K562 (cell line): ENCODE measurements around the gene MYO16. TPM values are rescaled to one million over a fixed set of nuclear protein-coding genes. Genes with fewer than 3 reads are reported as not detected.

Experiments
- ATAC-seq: fragments of 200-7000 bp; cut with Tn5 transposase; 3 replicates; pipeline ENCODE4 v1.9.1; 2020; ENCODE audit warnings: moderate library complexity
- BruUV-seq: library from RNA; stranded (reverse); fragments of 400-500 nt; replicated peaks from 2 replicates; lab custom pipeline; 2021; lab: Mats Ljungman, UMichigan
- CTCF ChIA-PET: fragments of 300-600 bp; formaldehyde crosslinking; extraction: SDS; loops from one replicate; lab custom pipeline; 2021; ENCODE audit warnings: low intra/inter-chr PET ratio; lab: Yijun Ruan, JAX
- POLR2A ChIA-PET: fragments of 300-600, 350-650 bp; sonication (Branson Sonifier 250); formaldehyde crosslinking; extraction: SDS; loops from one replicate; lab custom pipeline; 2021; ENCODE audit warnings: antibody characterized with exemption, inconsistent platforms; lab: Yijun Ruan, JAX
- DNase-seq, 4 experiments: peaks; one replicate each; pipeline versions ENCODE4 v3.0.0 to v3.0.0-alpha.2; 2011 to 2018; ENCODE audit warnings: low spot score in 3 of 4, mixed read lengths in 3 of 4; ENCODE audit errors: extremely low read depth in 1 of 4
- FAIRE-seq: peaks from 2 replicates; lab custom pipeline; 2011; peaks lifted over from hg19 to GRCh38; lab: Jason Lieb, UNC
- H2AFZ ChIP-seq: 2 replicates; pipeline ENCODE4 v1.6.0; 2011; ENCODE audit warnings: low read depth, low read length, control low read depth, inconsistent platforms
- H3K27ac ChIP-seq: fragments of 200-600 bp; 3 replicates; pipeline ENCODE4 v1.8.0; 2011; ENCODE audit warnings: low read depth, mild to moderate bottlenecking, control low read depth, inconsistent platforms, low read length, moderate library complexity, mixed read lengths; ENCODE audit errors: extremely low read depth
- H3K27me3 ChIP-seq, 2 experiments: fragments of 300-600 bp in 1 of 2; 2 replicates in 1 of 2; 3 replicates in 1 of 2; pipeline versions ENCODE4 v1.6.0 to v1.8.0; 2011; ENCODE audit warnings: inconsistent platforms in 2 of 2, low read length in 2 of 2, mild to moderate bottlenecking in 1 of 2, mixed read lengths in 1 of 2, moderate library complexity in 1 of 2; ENCODE audit not compliant: control insufficient read depth in 2 of 2, insufficient read depth in 2 of 2
- H3K36me3 ChIP-seq: fragments of 300-600 bp; 3 replicates; pipeline ENCODE4 v1.8.0; 2011; ENCODE audit warnings: mild to moderate bottlenecking, low read length, inconsistent platforms; ENCODE audit not compliant: control insufficient read depth, insufficient read depth
- H3K4me1 ChIP-seq, 2 experiments: fragments of 200-600 bp in 1 of 2; replicated peaks in 1 of 2; 2 replicates in 1 of 2; 3 replicates in 1 of 2; pipeline versions ENCODE4 v1.5.1 to v1.8.0; 2011; ENCODE audit warnings: inconsistent platforms in 2 of 2, low read length in 2 of 2, mild to moderate bottlenecking in 1 of 2, mixed read lengths in 1 of 2, moderate library complexity in 1 of 2; ENCODE audit not compliant: control insufficient read depth in 2 of 2, insufficient read depth in 2 of 2
- H3K4me2 ChIP-seq: 2 replicates; pipeline ENCODE4 v1.6.1; 2011; ENCODE audit warnings: low read length, control low read depth, inconsistent platforms, mixed read lengths; ENCODE audit not compliant: insufficient read depth
- H3K4me3 ChIP-seq: fragments of 200-600 bp; sonication (generic), shearing (Covaris generic); 2 replicates; pipeline ENCODE4 v1.5.1; 2016; ENCODE audit warnings: control low read depth, inconsistent platforms
- H3K79me2 ChIP-seq: fragments of 200-600 bp; 3 replicates; pipeline ENCODE4 v1.8.0; 2011; ENCODE audit warnings: low read length, inconsistent platforms; ENCODE audit not compliant: control insufficient read depth, insufficient read depth
- H3K9ac ChIP-seq, 2 experiments: 2 replicates each; pipeline versions ENCODE4 v1.6.0 to v1.6.1; 2011; ENCODE audit warnings: low read depth in 2 of 2, low read length in 2 of 2, control low read depth in 1 of 2, inconsistent platforms in 1 of 2, mild to moderate bottlenecking in 1 of 2, mixed read lengths in 1 of 2; ENCODE audit not compliant: insufficient read depth in 1 of 2
- H3K9me1 ChIP-seq: one replicate; pipeline ENCODE4 v1.6.0; 2011; ENCODE audit warnings: inconsistent platforms, mild to moderate bottlenecking, low read length, moderate library complexity; ENCODE audit not compliant: control insufficient read depth, insufficient read depth
- H3K9me3 ChIP-seq: replicated peaks from 2 replicates; pipeline ENCODE4 v1.5.1; 2011; ENCODE audit warnings: low read depth, low read length, inconsistent platforms; ENCODE audit not compliant: control insufficient read depth, insufficient read depth
- H4K20me1 ChIP-seq: replicated peaks from 2 replicates; pipeline ENCODE4 v1.6.1; 2011; ENCODE audit warnings: low read length, inconsistent platforms, mixed read lengths; ENCODE audit not compliant: control insufficient read depth, insufficient read depth
- DIDO1 ChIP-seq: fragments of 450-650 bp; IDR thresholded peaks from 2 replicates; pipeline ENCODE4 v1.6.1; 2016; ENCODE audit warnings: low read depth, missing biosample characterization, missing genetic modification characterization
- HBP1 ChIP-seq: fragments of 450-650 bp; formaldehyde crosslinking; IDR thresholded peaks from 2 replicates; pipeline ENCODE4 v1.4.0; 2022; ENCODE audit warnings: missing genetic modification characterization
- HDGF ChIP-seq: fragments of 450-650 bp; IDR thresholded peaks from 2 replicates; pipeline ENCODE4 v1.6.1; 2016
- PCBP1 ChIP-seq: fragments of 200-400 bp; formaldehyde crosslinking; IDR thresholded peaks from 2 replicates; pipeline ENCODE4 v1.6.1; 2018; ENCODE audit warnings: mild to moderate bottlenecking, low read depth, low read length; ENCODE audit not compliant: poor library complexity, severe bottlenecking
- POU5F1 ChIP-seq: fragments of 150-350 bp; IDR thresholded peaks from 2 replicates; pipeline ENCODE4 v1.6.1; 2014; ENCODE audit warnings: borderline replicate concordance, low read length, low read depth, mild to moderate bottlenecking; ENCODE audit not compliant: partially characterized antibody
- SMARCA5 ChIP-seq: fragments of 450-650 bp; IDR thresholded peaks from 2 replicates; pipeline ENCODE4 v1.6.1; 2016
- U2AF2 ChIP-seq: fragments of 200-400 bp; formaldehyde crosslinking; optimal IDR thresholded peaks from 2 replicates; pipeline ENCODE3; 2017; ENCODE audit warnings: low read depth, mild to moderate bottlenecking, low read length
- YBX1 ChIP-seq: fragments of 450-650 bp; IDR thresholded peaks from 2 replicates; pipeline ENCODE4 v1.7.1; 2016; ENCODE audit warnings: mild to moderate bottlenecking
- ZBTB17 ChIP-seq: fragments of 450-650 bp; formaldehyde crosslinking; IDR thresholded peaks from 2 replicates; pipeline ENCODE4 v1.4.0; 2020; ENCODE audit warnings: mild to moderate bottlenecking
- ZFP1 ChIP-seq: fragments of 450-650 bp; formaldehyde crosslinking; IDR thresholded peaks from 2 replicates; pipeline ENCODE4 v1.4.0; 2020; ENCODE audit warnings: mild to moderate bottlenecking, mixed read lengths
- ZFP91 ChIP-seq: sonication (generic); formaldehyde crosslinking; IDR thresholded peaks from 2 replicates; pipeline ENCODE4 v1.8.0; 2022; ENCODE audit warnings: mild to moderate bottlenecking, missing genetic modification reagents
- WGBS: fragments of 100-300 bp; shearing (Covaris generic); methylation state at CpG from one replicate; pipeline ENCODE4 v1.1.6; 2016; ENCODE audit warnings: low coverage, mixed read lengths; ENCODE audit not compliant: insufficient coverage; ENCODE audit errors: missing lambda C conversion rate; 5-methylcytosine and 5-hydroxymethylcytosine counted together
- in situ Hi-C: fragments of 300-500 bp; cut with MboI; formaldehyde crosslinking; loops from 4 replicates; pipeline ENCODE4 v1.15.0; 2018; ENCODE audit warnings: inconsistent platforms, mixed read lengths
- intact Hi-C: fragments of 100-400 bp; cut with micrococcal nuclease; formaldehyde crosslinking; loops from 2 replicates; pipeline ENCODE4 v1.14.2; 2022
- polyA plus RNA-seq, 8 experiments: library from polyadenylated mRNA; depleted of rRNA in 4 of 8; stranded (reverse) in 5 of 8; unstranded in 3 of 8; fragments of >200 nt; fragmentation: Nextera tagmentation in 2 of 8; fragmentation: Illumina TruSeq in 1 of 8; extraction: Ambion mirVana in 2 of 8; extraction: Trizol in 1 of 8; gene quantifications; 2 replicates each; pipeline versions ENCODE4 v1.2.1 to v1.2.3, GENCODE V29; 2011 to 2014; ENCODE audit warnings: inconsistent platforms in 1 of 8, missing spikeins in 1 of 8
- total RNA-seq, 7 experiments: library from RNA; depleted of rRNA in 6 of 7; stranded (reverse); fragments of >200 nt in 6 of 7; fragmentation: Illumina TruSeq in 2 of 7; extraction: Trizol in 2 of 7; gene quantifications; 2 replicates each; pipeline versions ENCODE4 v1.2.1 to v1.2.3, GENCODE V29; 2011 to 2021; ENCODE audit warnings: low replicate concordance in 1 of 7
- TF ChIP-seq, protein P1 (sequence below), 3 experiments: IDR thresholded peaks in 2 of 3; conservative IDR thresholded peaks in 1 of 3; 2 replicates each; pipeline ENCODE4 v1.5.1; 2011 to 2012; ENCODE audit warnings: low read length in 3 of 3, mild to moderate bottlenecking in 3 of 3, control low read depth in 2 of 3, improper control_type of control experiment in 1 of 3, inconsistent platforms in 1 of 3, low read depth in 1 of 3, mixed read lengths in 1 of 3, moderate library complexity in 1 of 3; ENCODE audit not compliant: insufficient read depth in 2 of 3

Gene MYO16
- total and polyA plus RNA-seq, 9 of the 15 experiments (the other 6 are each of a cell fraction or from before 2014, with no cell fraction given) = 4.3 to 45.7 (median 12.1) TPM

GRCh38 chr13:109012115-109012514, 382.7 kb downstream of the MYO16 start:
- TF ChIP-seq HBP1 (CRISPR knock-in tag) (no peak), HDGF (no peak), U2AF2 (no peak), ZFP1 (CRISPR knock-in tag) (no peak), ZBTB17 (CRISPR knock-in tag) (no peak), ZFP91 (CRISPR knock-in tag) (no peak), POU5F1 (no peak), PCBP1 (no peak), YBX1 (no peak), SMARCA5 (no peak), DIDO1 (tag) (no peak)
- TF ChIP-seq, protein P1, sequence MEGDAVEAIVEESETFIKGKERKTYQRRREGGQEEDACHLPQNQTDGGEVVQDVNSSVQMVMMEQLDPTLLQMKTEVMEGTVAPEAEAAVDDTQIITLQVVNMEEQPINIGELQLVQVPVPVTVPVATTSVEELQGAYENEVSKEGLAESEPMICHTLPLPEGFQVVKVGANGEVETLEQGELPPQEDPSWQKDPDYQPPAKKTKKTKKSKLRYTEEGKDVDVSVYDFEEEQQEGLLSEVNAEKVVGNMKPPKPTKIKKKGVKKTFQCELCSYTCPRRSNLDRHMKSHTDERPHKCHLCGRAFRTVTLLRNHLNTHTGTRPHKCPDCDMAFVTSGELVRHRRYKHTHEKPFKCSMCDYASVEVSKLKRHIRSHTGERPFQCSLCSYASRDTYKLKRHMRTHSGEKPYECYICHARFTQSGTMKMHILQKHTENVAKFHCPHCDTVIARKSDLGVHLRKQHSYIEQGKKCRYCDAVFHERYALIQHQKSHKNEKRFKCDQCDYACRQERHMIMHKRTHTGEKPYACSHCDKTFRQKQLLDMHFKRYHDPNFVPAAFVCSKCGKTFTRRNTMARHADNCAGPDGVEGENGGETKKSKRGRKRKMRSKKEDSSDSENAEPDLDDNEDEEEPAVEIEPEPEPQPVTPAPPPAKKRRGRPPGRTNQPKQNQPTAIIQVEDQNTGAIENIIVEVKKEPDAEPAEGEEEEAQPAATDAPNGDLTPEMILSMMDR (IDR thresholded peaks at IDR 0.05 in 2 of 3, conservative IDR thresholded peaks at IDR 0.05 in 1 of 3; ENCODE audit: insufficient read depth in 2 of 3, low read depth in 1 of 3, low read length in 3 of 3) = no peak
- Histone ChIP-seq H3K4me3 (no peak overlapping the region), H3K27me3 (no peaks in the 10 kb centered on the region), H3K9me1 (no peaks in the 10 kb centered on the region), H3K4me1 (no peaks in the 10 kb centered on the region), H3K4me2 (no peak overlapping the region), H3K36me3 (no peaks in the 10 kb centered on the region), H3K27ac (no peak overlapping the region), H3K9me3 (no peaks in the 10 kb centered on the region), H3K79me2 (no peaks in the 10 kb centered on the region), H2AFZ (no peak overlapping the region), H4K20me1 (no peaks in the 10 kb centered on the region), H3K9ac (no peak overlapping the region)
- 49% methylated on average over 5 of the region's 5 CpGs for WGBS
- intact Hi-C loops = no loop called here
- in situ Hi-C loops = no loop called here
- no TSS peak for BruUV-seq
- no peak for ATAC-seq
- ChIA-PET POLR2A (no interaction called here), CTCF (no interaction called here)
- DNase-seq = no peak
- FAIRE-seq = no peak
